HFF-Myc (cell line): ENCODE results near the gene BNC2.

Experiments
- DNase-seq: peaks from one replicate; pipeline ENCODE4 v3.0.0-alpha.2; 2011; ENCODE audit warnings: low read depth; ENCODE audit errors: extremely low read depth
- H3K4me3 ChIP-seq: replicated peaks from 2 replicates; pipeline ENCODE4 v1.5.1; 2011; ENCODE audit warnings: low read depth, mild to moderate bottlenecking, control low read depth, low read length
- CTCF ChIP-seq: IDR thresholded peaks from 2 replicates; pipeline ENCODE4 v1.5.1; 2012; ENCODE audit warnings: mild to moderate bottlenecking, low read depth, low read length, control low read depth; ENCODE audit errors: missing control alignments

BNC2 gene

DNA sequence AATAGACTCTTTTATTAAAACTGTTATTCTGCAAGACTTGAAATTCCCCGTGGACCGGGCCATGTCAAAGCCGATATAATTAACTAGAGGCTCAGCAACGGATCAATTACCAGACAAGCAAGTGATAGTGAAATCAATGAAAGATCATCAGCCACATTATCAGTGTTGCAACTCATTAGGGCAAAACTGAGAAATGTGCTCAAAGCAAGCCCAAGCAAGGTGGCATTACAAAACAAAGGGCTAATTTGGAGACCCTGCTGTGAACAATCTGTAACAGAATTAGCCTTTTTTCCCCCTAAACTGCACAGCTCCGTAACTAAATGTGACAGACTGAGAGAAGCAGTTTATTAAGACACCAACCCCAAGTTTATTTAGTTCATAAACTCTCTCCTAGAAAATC lies 140.3 kb downstream of the BNC2 start:
- DNase-seq: no peak
- no peak for TF ChIP-seq CTCF

DNA sequence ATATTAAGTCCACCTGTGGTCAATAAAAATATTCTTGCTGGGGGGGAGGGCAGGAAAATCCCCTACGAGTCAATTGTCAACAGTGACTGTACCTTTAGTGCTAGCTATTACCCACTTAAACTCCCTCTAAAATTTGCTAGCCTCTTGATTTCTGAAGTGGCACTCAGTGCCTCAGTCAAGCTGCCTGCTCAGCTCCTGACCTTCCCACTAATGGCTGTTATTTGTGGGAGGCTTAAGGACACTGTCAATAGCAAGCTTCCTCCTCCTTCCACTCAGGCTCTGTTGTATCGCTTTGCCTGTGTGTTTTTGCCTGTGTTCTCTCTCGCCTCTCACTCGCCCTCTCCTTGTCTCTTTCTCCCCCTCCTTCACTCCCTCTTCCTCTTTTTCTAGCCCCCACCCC lies 140.8 kb downstream of the BNC2 start:
- H3K4me3 ChIP-seq: no peak overlapping the region
- no peak for TF ChIP-seq CTCF
- no peak for DNase-seq

More for the DNA sequence above, 140.3 kb downstream of the BNC2 start:
- no peak overlapping the region for H3K4me3 ChIP-seq

GRCh38 chr9:16728137-16728508 lies 142.3 kb downstream of the BNC2 start:
- TF ChIP-seq CTCF: no peak
- H3K4me3 ChIP-seq: peak overlapping the region; percentile 60
- DNase-seq: no peak

GRCh38 chr9:16727452-16728136 lies 142.9 kb downstream of the BNC2 start:
- no peak for TF ChIP-seq CTCF
- no peak for DNase-seq
- peak overlapping the region; percentile 60 for H3K4me3 ChIP-seq

DNA sequence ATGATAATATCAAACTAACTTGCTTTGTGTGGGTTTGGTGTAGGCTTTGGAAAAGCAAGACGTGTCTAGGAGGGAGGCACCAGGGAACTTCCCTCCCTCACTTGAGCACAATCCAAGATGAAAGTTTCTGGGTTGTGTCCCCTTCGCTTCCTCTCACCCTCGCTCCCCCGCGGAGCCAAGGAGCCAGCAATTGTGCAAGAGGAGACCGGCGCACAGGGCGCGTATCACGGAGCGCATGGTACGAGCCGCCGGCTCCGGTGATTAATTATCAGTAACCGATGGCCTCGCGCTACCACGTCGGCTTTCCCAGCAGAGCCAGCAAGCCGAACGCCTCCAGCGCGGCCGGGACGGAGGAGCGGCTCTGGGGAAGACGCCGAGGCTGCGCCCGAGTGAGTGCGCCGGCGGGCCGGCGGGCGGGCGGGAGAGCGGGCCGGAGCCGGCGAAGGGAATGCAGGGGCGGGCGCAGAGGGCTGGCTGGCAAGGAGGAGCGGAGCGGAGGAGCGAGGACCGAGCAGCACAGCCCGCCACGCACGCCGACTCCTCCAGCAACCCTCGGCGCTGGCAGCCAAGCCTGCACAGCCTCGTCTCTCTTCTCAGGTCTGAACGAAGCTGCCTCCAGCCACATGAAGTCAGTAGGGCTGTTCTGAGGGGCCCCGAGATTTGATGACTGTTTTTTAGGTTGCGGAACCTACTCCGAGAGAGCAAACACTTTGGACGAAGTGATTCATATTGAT lies 143.6 kb downstream of the BNC2 start:
- H3K4me3 ChIP-seq: peak overlapping the region; percentile 60
- no peak for TF ChIP-seq CTCF
- DNase-seq: no peak

- peak overlapping the region; percentile 60 for H3K4me3 ChIP-seq
- no peak for TF ChIP-seq CTCF
- no peak for DNase-seq
Measured at GRCh38 chr9:16726029-16726428, 144.4 kb downstream of the BNC2 start.

- no peak overlapping the region for H3K4me3 ChIP-seq
- TF ChIP-seq CTCF: no peak
- DNase-seq: no peak
Measured at GRCh38 chr9:16725066-16725465, 145.4 kb downstream of the BNC2 start.
